ENCODE measurements around the gene SYNPO2L.
"Not testable (repeated sequence)": the region's sequence is repeated elsewhere in the genome, so short reads cannot be mapped to it uniquely, and the experiment has no call there.

Gene SYNPO2L

DNA sequence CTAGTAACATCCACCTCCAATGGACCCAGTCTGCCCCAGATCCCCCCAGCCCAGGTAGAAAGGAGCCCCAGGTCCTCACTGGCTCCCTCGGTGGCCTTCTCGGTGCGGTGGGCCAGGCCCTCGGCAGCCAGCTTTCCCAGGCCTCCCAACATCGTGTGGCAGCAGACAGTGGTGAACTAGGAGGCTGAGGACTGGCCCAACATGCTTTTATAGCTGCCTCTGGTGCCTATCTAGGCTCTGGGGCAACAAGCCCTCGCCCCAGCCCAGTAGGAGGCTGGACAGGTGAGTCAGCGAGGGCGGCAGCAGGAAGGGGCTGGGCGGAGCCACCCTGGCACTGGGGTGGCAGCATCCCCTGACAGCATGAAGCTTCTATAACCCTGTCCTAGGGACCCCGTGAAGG lies 7.8 kb upstream of the SYNPO2L start:
- not testable (repeated sequence) for H3K27me3 ChIP-seq; H3K9me3 ChIP-seq; H3K36me3 ChIP-seq; H3K27ac ChIP-seq; H3K4me1 ChIP-seq (ENCODE audit: control insufficient read depth in 1 of 2, insufficient read depth in 1 of 2, low read depth in 1 of 2, low read length in 1 of 2); H3K4me3 ChIP-seq (ENCODE audit: low read depth in 1 of 2, low read length in 1 of 2)

DNA sequence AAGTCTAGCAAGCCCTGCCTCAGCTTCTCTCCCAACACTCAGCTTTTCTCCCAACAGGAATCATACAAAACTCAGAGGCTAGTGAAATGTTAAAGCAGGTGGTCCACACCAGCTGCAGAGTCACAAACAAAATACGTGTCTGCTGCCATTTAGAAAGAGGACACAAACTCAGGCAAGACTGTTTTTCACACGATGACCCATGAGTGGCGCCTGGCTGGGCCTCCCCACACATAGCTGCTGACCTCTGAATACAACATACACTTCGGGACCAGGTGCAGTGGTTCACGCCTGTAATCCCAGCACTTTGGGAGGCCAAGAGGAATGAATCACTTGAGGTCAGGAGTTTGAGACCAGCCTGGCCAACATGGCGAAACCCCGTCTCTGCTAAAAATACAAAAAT lies 6.9 kb upstream of the SYNPO2L start:
- H3K27me3 ChIP-seq; H3K27ac ChIP-seq; H3K4me3 ChIP-seq (ENCODE audit: low read depth in 1 of 2, low read length in 1 of 2); H3K4me1 ChIP-seq (ENCODE audit: control insufficient read depth in 1 of 2, insufficient read depth in 1 of 2, low read depth in 1 of 2, low read length in 1 of 2); H3K9me3 ChIP-seq; H3K36me3 ChIP-seq: not testable (repeated sequence)

DNA sequence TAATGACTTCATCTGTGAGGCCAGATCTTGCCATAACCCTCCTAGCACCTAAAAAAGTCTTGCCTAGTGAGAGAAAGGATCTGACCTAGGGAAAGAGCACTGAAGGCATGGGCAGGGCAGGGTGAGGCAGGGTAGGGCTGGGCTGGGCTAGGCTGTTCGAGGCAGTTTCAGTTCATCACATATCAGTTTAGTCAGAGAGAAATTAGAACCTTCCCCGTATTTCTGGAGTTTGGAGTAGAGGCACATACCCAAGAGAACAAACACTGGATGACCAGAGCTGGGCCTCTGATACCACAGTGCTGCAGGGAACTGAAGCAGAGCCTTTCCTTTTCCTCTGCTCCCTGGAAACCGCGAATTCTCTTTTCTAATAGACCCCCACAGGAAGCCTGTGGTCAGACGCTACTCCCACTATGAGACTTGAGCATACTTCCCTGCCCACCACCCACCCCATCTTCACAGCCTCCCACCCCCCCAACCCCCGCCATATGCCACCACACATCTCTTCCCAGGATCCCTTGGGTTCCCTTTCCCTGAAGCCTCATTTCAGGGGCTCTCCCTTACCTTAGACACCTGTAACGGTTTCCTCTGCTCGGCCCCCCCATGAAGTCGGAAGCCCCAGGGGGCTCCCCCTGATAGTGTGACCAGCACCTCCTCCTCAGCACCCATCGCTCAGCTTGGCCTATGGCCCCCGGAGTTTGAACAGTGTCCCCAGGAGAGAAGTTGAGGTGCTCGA lies 406 bp downstream of the SYNPO2L start:
- no peaks in the 10 kb centered on the region for H3K9me3 ChIP-seq
- H3K4me1 ChIP-seq (ENCODE audit: control insufficient read depth in 1 of 2, insufficient read depth in 1 of 2, low read depth in 1 of 2, low read length in 1 of 2), result no peaks in the 10 kb centered on the region
- no peaks in the 10 kb centered on the region for H3K36me3 ChIP-seq
- peaks cover 8% of the 10 kb centered on the region for H3K27me3 ChIP-seq
- TF ChIP-seq, protein P1, sequence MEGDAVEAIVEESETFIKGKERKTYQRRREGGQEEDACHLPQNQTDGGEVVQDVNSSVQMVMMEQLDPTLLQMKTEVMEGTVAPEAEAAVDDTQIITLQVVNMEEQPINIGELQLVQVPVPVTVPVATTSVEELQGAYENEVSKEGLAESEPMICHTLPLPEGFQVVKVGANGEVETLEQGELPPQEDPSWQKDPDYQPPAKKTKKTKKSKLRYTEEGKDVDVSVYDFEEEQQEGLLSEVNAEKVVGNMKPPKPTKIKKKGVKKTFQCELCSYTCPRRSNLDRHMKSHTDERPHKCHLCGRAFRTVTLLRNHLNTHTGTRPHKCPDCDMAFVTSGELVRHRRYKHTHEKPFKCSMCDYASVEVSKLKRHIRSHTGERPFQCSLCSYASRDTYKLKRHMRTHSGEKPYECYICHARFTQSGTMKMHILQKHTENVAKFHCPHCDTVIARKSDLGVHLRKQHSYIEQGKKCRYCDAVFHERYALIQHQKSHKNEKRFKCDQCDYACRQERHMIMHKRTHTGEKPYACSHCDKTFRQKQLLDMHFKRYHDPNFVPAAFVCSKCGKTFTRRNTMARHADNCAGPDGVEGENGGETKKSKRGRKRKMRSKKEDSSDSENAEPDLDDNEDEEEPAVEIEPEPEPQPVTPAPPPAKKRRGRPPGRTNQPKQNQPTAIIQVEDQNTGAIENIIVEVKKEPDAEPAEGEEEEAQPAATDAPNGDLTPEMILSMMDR (IDR thresholded peaks at IDR 0.05), result no peak
- H3K4me3 ChIP-seq (ENCODE audit: low read depth in 1 of 2, low read length in 1 of 2), result no peak overlapping the region
- no peak overlapping the region for H3K27ac ChIP-seq

DNA sequence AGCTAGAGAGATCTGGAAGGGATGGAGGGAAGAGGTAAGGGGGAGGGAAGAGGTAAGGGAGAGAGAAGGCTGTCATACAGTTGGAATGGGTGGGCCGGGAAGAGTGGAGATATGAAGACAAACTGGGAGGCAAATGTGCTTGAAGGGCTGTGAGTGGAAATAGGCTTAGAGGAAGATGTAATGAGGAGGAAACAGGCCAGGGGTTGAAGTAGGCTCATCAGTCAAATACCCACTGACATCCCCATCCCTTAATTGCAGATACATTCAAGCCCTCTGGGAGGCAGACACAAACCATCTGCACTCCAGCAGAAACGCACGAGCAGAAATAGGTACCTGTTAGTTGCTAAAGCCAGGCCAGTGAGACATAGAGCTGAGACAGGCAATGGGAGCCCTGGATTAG lies 2.1 kb downstream of the SYNPO2L start:
- TF ChIP-seq, protein P1 (IDR thresholded peaks at IDR 0.05), result no peak
- no peaks in the 10 kb centered on the region for H3K9me3 ChIP-seq
- H3K27ac ChIP-seq, result no peak overlapping the region
- H3K27me3 ChIP-seq, result peaks cover 18% of the 10 kb centered on the region
- H3K4me3 ChIP-seq (ENCODE audit: low read depth in 1 of 2, low read length in 1 of 2), result no peak overlapping the region
- H3K36me3 ChIP-seq, result no peaks in the 10 kb centered on the region
- H3K4me1 ChIP-seq (ENCODE audit: control insufficient read depth in 1 of 2, insufficient read depth in 1 of 2, low read depth in 1 of 2, low read length in 1 of 2), result no peaks in the 10 kb centered on the region

DNA sequence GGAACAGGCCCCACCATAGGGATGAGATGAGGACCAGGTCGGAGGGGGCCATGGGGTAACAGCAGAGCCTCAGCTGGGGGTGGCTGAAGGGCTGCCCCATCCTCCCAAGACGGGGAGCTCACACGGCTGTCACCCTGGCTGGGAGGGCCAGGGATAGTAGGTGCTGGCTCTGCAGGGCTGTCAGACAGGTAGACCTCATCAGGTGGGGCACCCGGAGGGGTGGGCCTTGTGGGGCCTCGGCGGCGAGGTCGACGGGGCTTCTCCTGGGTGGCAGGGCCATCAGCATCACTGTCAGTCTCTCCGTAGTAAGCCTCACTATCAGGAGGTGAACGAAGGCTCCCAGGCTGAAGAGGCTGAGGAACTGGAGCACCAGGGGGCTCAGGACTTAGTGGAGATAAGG lies 2.6 kb downstream of the SYNPO2L start:
- Histone ChIP-seq H3K9me3 (no peaks in the 10 kb centered on the region), H3K36me3 (no peaks in the 10 kb centered on the region), H3K4me3 (ENCODE audit: low read depth in 1 of 2, low read length in 1 of 2) (no peak overlapping the region), H3K27ac (no peak overlapping the region), H3K4me1 (ENCODE audit: control insufficient read depth in 1 of 2, insufficient read depth in 1 of 2, low read depth in 1 of 2, low read length in 1 of 2) (peaks cover 0 to 2% of the 10 kb centered on the region in 2 experiments), H3K27me3 (peaks cover 23% of the 10 kb centered on the region)
- TF ChIP-seq, protein P1 (IDR thresholded peaks at IDR 0.05), result no peak

DNA sequence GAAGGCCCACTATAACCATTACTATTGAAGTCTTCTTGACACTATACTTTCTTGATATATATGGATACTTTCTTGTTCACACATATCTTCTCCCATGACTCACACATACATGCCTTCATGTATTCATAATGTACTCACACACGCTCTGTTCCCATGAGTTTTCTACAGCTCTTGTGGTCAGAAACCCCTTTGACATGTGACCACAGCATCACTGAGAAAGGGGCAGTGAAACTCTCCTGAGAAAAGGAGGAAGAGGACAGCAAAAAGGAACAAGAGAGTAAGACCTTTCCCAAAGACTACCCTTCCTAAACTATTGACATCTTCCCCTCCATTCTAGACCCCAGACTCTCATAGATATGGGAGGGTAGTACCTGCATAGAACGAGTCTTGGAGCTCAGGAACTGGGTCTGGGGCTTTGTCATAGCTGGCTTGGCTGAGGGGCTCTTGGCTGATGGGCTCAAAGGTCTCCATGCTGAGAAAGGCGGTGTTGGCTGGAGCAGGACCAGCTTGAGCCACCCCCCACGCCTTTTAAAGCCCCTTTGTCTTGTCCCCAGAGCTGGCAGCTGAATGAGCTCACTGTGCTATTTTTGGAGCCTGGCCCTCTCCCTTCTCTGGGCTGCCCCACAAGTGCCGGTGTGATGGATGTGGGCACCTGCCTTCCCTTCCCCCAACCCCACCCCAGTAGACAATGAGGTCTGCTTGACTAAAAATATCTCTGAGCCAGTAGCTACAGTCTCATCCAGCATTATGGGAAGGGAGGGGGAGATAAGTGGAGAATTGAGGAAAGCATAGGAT lies 5.1 kb downstream of the SYNPO2L start:
- H3K27ac ChIP-seq, result no peak overlapping the region

More for the DNA sequence above, 5.1 kb downstream of the SYNPO2L start:
- Histone ChIP-seq H3K9me3 (no peaks in the 10 kb centered on the region), H3K36me3 (no peaks in the 10 kb centered on the region), H3K4me1 (ENCODE audit: control insufficient read depth in 1 of 2, insufficient read depth in 1 of 2, low read depth in 1 of 2, low read length in 1 of 2) (peaks cover 5 to 12% of the 10 kb centered on the region in 2 experiments), H3K27me3 (peaks cover 42% of the 10 kb centered on the region), H3K4me3 (ENCODE audit: low read depth in 1 of 2, low read length in 1 of 2) (no peak overlapping the region)
- TF ChIP-seq, protein P1 (IDR thresholded peaks at IDR 0.05), result no peak
